ENCODE results near the gene SLC9A6. TPM values are rescaled to one million over a fixed set of nuclear protein-coding genes. Genes with fewer than 3 reads are reported as not detected.

Gene SLC9A6
- 10 to 100 TPM; 14.9 to 17.5 (median 15.7) TPM for polyA plus RNA-seq (ENCODE audit: insufficient read length in 3 of 3)
- long read RNA-seq, donor 1 = 0 reads
- long read RNA-seq, donor 2, partial matches to known transcripts = 0 of 1 reads
- long read RNA-seq, donor 2, other reads (novel, unspliced or antisense) = 0 of 1 reads
- long read RNA-seq, donor 3 = 0 reads
- long read RNA-seq, donor 4, partial matches to known transcripts = 0 of 1 reads
- long read RNA-seq, donor 4, other reads (novel, unspliced or antisense) = 0 of 1 reads
- long read RNA-seq, donor 5 = 0 reads
- long read RNA-seq, donor 6 = 0 reads
- long read RNA-seq, donor 7, partial matches to known transcripts = 7 of 7 reads
- long read RNA-seq, donor 7, other reads (novel, unspliced or antisense) = 0 of 7 reads
- long read RNA-seq, donor 8 = 0 reads
- long read RNA-seq, donor 9 = 0 reads
- long read RNA-seq, donor 10 = 0 reads
- long read RNA-seq, donor 11 = 0 reads
- long read RNA-seq, donor 12 = 0 reads
- long read RNA-seq, donor 13, partial matches to known transcripts = 5 of 5 reads
- long read RNA-seq, donor 13, other reads (novel, unspliced or antisense) = 0 of 5 reads
- long read RNA-seq, donor 14 = 0 reads
- long read RNA-seq, donor 15 = 0 reads
- long read RNA-seq, donor 16, partial matches to known transcripts = 13 of 13 reads
- long read RNA-seq, donor 16, other reads (novel, unspliced or antisense) = 0 of 13 reads

GRCh38 chrX:135985157-135985972 lies at the start of gene SLC9A6:
Gene SLC9A6 (plus strand): TSS chrX:135985435. CDS start chrX:135985659, 224 bp downstream.
- DNase-seq (ENCODE audit: extremely low read depth in 1 of 11, low read depth in 9 of 11, low spot score in 4 of 11) = peak in 6 of 11 donors; percentile 25 to 66 (median 53)

GRCh38 chrX:135944486-135944885 lies 40.7 kb upstream of the SLC9A6 start:
- DNase-seq (ENCODE audit: extremely low read depth in 1 of 11, low read depth in 9 of 11, low spot score in 4 of 11) = no peak

- DNase-seq (ENCODE audit: extremely low read depth in 1 of 11, low read depth in 9 of 11, low spot score in 4 of 11) = no peak
Observed at GRCh38 chrX:135951291-135951690, 33.9 kb upstream of the SLC9A6 start.

GRCh38 chrX:135973025-135973547 lies 12.1 kb upstream of the SLC9A6 start:
- DNase-seq (ENCODE audit: extremely low read depth in 1 of 11, low read depth in 9 of 11, low spot score in 4 of 11) = peak in 2 of 11 donors; percentile 5 to 15

GRCh38 chrX:135973548-135974278 lies 11.5 kb upstream of the SLC9A6 start, which contains the start of gene MMGT1:
Gene MMGT1 (minus strand): TSS chrX:135973988. CDS start chrX:135973675, 313 bp downstream.
- peak in 8 of 11 donors; percentile 46 to 76 (median 66) for DNase-seq (ENCODE audit: extremely low read depth in 1 of 11, low read depth in 9 of 11, low spot score in 4 of 11)

GRCh38 chrX:135974279-135974856 lies 10.9 kb upstream of the SLC9A6 start:
- DNase-seq (ENCODE audit: extremely low read depth in 1 of 11, low read depth in 9 of 11, low spot score in 4 of 11) = peak in 6 of 11 donors; percentile 42 to 66 (median 56)

- DNase-seq (ENCODE audit: extremely low read depth in 1 of 11, low read depth in 9 of 11, low spot score in 4 of 11) = no peak
Observed at GRCh38 chrX:135975421-135975820, 9.8 kb upstream of the SLC9A6 start.

GRCh38 chrX:135977611-135978010 lies 7.6 kb upstream of the SLC9A6 start:
- DNase-seq (ENCODE audit: extremely low read depth in 1 of 11, low read depth in 9 of 11, low spot score in 4 of 11) = no peak

GRCh38 chrX:135981010-135981409 lies 4.2 kb upstream of the SLC9A6 start:
- DNase-seq (ENCODE audit: extremely low read depth in 1 of 11, low read depth in 9 of 11, low spot score in 4 of 11) = no peak

GRCh38 chrX:135981668-135982067 lies 3.6 kb upstream of the SLC9A6 start:
- no peak for DNase-seq (ENCODE audit: extremely low read depth in 1 of 11, low read depth in 9 of 11, low spot score in 4 of 11)

- no peak for DNase-seq (ENCODE audit: extremely low read depth in 1 of 11, low read depth in 9 of 11, low spot score in 4 of 11)
Observed at GRCh38 chrX:135982860-135983259, 2.4 kb upstream of the SLC9A6 start.

- DNase-seq (ENCODE audit: extremely low read depth in 1 of 11, low read depth in 9 of 11, low spot score in 4 of 11) = no peak
Observed at GRCh38 chrX:135984256-135984655, 979 bp upstream of the SLC9A6 start.

GRCh38 chrX:135984791-135985156 lies 461 bp upstream of the SLC9A6 start:
- peak in 3 of 11 donors; percentile 1 to 17 (median 2) for DNase-seq (ENCODE audit: extremely low read depth in 1 of 11, low read depth in 9 of 11, low spot score in 4 of 11)

GRCh38 chrX:135985973-135986310 lies 707 bp downstream of the SLC9A6 start:
- no peak for DNase-seq (ENCODE audit: extremely low read depth in 1 of 11, low read depth in 9 of 11, low spot score in 4 of 11)

GRCh38 chrX:135988245-135988644 lies 3.0 kb downstream of the SLC9A6 start:
- DNase-seq (ENCODE audit: extremely low read depth in 1 of 11, low read depth in 9 of 11, low spot score in 4 of 11) = no peak

- DNase-seq (ENCODE audit: extremely low read depth in 1 of 11, low read depth in 9 of 11, low spot score in 4 of 11) = peak in 3 of 11 donors; percentile 1 to 11 (median 2)
Observed at GRCh38 chrX:136015016-136015415, 29.8 kb downstream of the SLC9A6 start.

GRCh38 chrX:136016881-136017280 lies 31.6 kb downstream of the SLC9A6 start:
- no peak for DNase-seq (ENCODE audit: extremely low read depth in 1 of 11, low read depth in 9 of 11, low spot score in 4 of 11)

GRCh38 chrX:136019226-136019625 lies 34.0 kb downstream of the SLC9A6 start:
- DNase-seq (ENCODE audit: extremely low read depth in 1 of 11, low read depth in 9 of 11, low spot score in 4 of 11) = no peak
